Dedifferentiated amniotic fluid mesenchymal stem cell (primary cell): ENCODE data around the gene CTDSPL.
"Not testable (repeated sequence)": the region's sequence is repeated elsewhere in the genome, so short reads cannot be mapped to it uniquely, and the experiment has no call there.

Experiments
- DNase-seq: peaks from one replicate; pipeline ENCODE4 v3.0.0-alpha.2; 2016; ENCODE audit errors: extremely low spot score

The CTDSPL gene

GRCh38 chr3:37988376-37988775 lies 126.7 kb downstream of the CTDSPL start:
- DNase-seq, result not testable (repeated sequence)

- no peak for DNase-seq
These were observed 127.3 kb downstream of the CTDSPL start for GRCh38 chr3:37988931-37989525.

GRCh38 chr3:37989821-37990480 lies 128.3 kb downstream of the CTDSPL start:
- DNase-seq, result no peak

- no peak for DNase-seq
These were observed 128.8 kb downstream of the CTDSPL start, which contains the start of gene VILL for GRCh38 chr3:37990527-37990926. TSS of gene VILL (plus strand) at chr3:37990786. CDS start at chr3:37993673, 2,887 bp downstream.

GRCh38 chr3:37991109-37991508 lies 129.4 kb downstream of the CTDSPL start:
- no peak for DNase-seq

GRCh38 chr3:37991823-37992222 lies 130.1 kb downstream of the CTDSPL start:
- no peak for DNase-seq

- DNase-seq, result no peak
These were observed 130.8 kb downstream of the CTDSPL start for GRCh38 chr3:37992271-37993066.

GRCh38 chr3:37993067-37993455 lies 131.4 kb downstream of the CTDSPL start:
- no peak for DNase-seq

GRCh38 chr3:37993460-37993819 lies 131.8 kb downstream of the CTDSPL start:
- no peak for DNase-seq

- DNase-seq, result peak; percentile 31
These were observed 132.3 kb downstream of the CTDSPL start for GRCh38 chr3:37993820-37994638.

- DNase-seq, result no peak
These were observed 132.9 kb downstream of the CTDSPL start for GRCh38 chr3:37994639-37994972.

- no peak for DNase-seq
These were observed 134.3 kb downstream of the CTDSPL start for GRCh38 chr3:37995652-37996641.

- DNase-seq, result peak; percentile 71
These were observed 135.2 kb downstream of the CTDSPL start for GRCh38 chr3:37996785-37997301.

- DNase-seq, result no peak
These were observed 135.7 kb downstream of the CTDSPL start for GRCh38 chr3:37997342-37997741.

GRCh38 chr3:37997791-37998370 lies 136.2 kb downstream of the CTDSPL start:
- no peak for DNase-seq

GRCh38 chr3:37999836-38000235 lies 138.2 kb downstream of the CTDSPL start:
- DNase-seq, result no peak

- DNase-seq, result no peak
These were observed 138.7 kb downstream of the CTDSPL start for GRCh38 chr3:38000242-38000916.

GRCh38 chr3:38000965-38001455 lies 139.3 kb downstream of the CTDSPL start:
- DNase-seq, result no peak

GRCh38 chr3:38001456-38002081 lies 139.9 kb downstream of the CTDSPL start:
- DNase-seq, result no peak
